ENCODE results near the gene DUSP3.

The DUSP3 gene

GRCh38 chr17:43740541-43740940, 38.2 kb downstream of the DUSP3 start:
- no peak for TF ChIP-seq CTCF (IDR thresholded peaks at IDR 0.05; ENCODE audit: insufficient read depth, low read length, poor library complexity, severe bottlenecking)
- Histone ChIP-seq H3K36me3 (ENCODE audit: control insufficient read depth, insufficient read depth, low read length) (no peaks in the 10 kb centered on the region), H3K27me3 (replicated peaks; ENCODE audit: control insufficient read depth, insufficient read depth, low read length) (peaks cover 1% of the 10 kb centered on the region; the same call in 1 of the 2 replicates), H3K4me3 (replicated peaks; ENCODE audit: low read depth, low read length) (no peak overlapping the region)
- DNase-seq (ENCODE audit: extremely low read depth, insufficient read length) = no peak

DNA sequence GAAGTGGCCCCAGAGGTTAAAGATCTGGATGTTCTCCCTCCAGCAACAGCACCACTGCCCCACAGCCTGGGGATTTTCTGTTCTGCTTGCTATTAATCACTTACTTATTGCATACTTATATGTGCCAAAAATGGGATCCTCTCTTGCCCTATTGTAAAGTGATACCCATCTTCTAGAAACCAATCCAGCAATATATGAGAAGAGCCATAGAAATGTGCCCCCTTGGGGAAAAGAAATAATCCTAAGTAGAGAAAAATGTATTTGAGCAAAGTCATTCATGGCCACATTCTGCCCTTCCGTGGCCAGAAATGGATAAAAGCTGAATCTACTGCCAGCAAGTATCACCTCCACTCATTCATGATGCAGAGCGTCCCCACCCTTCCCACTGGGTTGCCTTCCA, 41.1 kb downstream of the DUSP3 start:
- Histone ChIP-seq H3K27me3 (replicated peaks; ENCODE audit: control insufficient read depth, insufficient read depth, low read length) (peaks cover 1% of the 10 kb centered on the region; the same call in 1 of the 2 replicates), H3K4me3 (replicated peaks; ENCODE audit: low read depth, low read length) (no peak overlapping the region), H3K36me3 (ENCODE audit: control insufficient read depth, insufficient read depth, low read length) (no peaks in the 10 kb centered on the region)
- TF ChIP-seq CTCF (IDR thresholded peaks at IDR 0.05; ENCODE audit: insufficient read depth, low read length, poor library complexity, severe bottlenecking) = no peak
- DNase-seq (ENCODE audit: extremely low read depth, insufficient read length) = no peak

GRCh38 chr17:43736389-43736788, 42.4 kb downstream of the DUSP3 start:
- no peak overlapping the region for H3K4me3 ChIP-seq (replicated peaks; ENCODE audit: low read depth, low read length)
- no peaks in the 10 kb centered on the region for H3K36me3 ChIP-seq (ENCODE audit: control insufficient read depth, insufficient read depth, low read length)
- DNase-seq (ENCODE audit: extremely low read depth, insufficient read length) = no peak
- TF ChIP-seq CTCF (IDR thresholded peaks at IDR 0.05; ENCODE audit: insufficient read depth, low read length, poor library complexity, severe bottlenecking) = no peak
- peaks cover 1% of the 10 kb centered on the region; the same call in 1 of the 2 replicates for H3K27me3 ChIP-seq (replicated peaks; ENCODE audit: control insufficient read depth, insufficient read depth, low read length)

DNA sequence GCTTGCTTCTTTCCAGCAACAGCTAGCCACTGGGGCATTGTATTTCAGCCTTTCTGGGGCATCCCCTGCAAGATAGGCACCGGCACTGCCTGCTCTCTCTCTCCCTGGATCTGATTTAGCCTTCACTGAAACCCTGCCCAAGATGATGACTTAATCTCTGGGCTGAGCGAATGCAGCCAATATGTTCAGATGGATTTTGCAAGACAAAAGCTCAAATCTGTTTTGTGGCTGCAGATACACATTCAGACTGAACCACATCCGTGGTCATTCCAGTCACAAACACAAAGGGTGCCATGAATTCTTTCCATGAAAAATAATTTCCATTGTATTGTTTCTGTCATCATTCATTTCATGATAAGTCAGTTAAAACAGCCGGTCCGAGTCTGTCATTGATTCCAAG, 44.4 kb downstream of the DUSP3 start:
- TF ChIP-seq CTCF (IDR thresholded peaks at IDR 0.05; ENCODE audit: insufficient read depth, low read length, poor library complexity, severe bottlenecking) = no peak
- H3K4me3 ChIP-seq (replicated peaks; ENCODE audit: low read depth, low read length) = no peak overlapping the region
- H3K27me3 ChIP-seq (replicated peaks; ENCODE audit: control insufficient read depth, insufficient read depth, low read length) = peaks cover 1% of the 10 kb centered on the region; the same call in 1 of the 2 replicates
- no peak for DNase-seq (ENCODE audit: extremely low read depth, insufficient read length)
- no peaks in the 10 kb centered on the region for H3K36me3 ChIP-seq (ENCODE audit: control insufficient read depth, insufficient read depth, low read length)

DNA sequence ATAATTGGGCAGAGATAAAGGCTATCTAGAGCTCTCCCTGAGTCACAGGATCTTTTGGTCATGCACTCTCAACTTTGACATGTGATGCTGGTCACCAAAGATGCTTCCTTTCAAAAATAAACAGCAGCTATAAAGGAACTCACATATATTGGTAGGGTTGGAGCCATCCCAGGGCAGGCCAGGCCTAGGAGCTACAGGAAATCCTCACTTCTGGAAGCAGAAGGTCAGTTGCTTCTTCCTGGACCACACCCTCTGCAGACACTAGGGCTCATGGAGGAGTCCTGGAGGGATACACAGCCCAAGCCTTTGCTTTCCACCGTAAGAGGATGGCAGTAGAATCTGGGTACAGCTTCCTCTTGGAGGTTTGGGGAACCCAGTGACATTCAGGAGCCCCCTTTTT, 44.8 kb downstream of the DUSP3 start:
- H3K4me3 ChIP-seq (replicated peaks; ENCODE audit: low read depth, low read length) = no peak overlapping the region

More for the DNA sequence above, 44.8 kb downstream of the DUSP3 start:
- no peaks in the 10 kb centered on the region for H3K36me3 ChIP-seq (ENCODE audit: control insufficient read depth, insufficient read depth, low read length)
- no peak for DNase-seq (ENCODE audit: extremely low read depth, insufficient read length)
- no peak for TF ChIP-seq CTCF (IDR thresholded peaks at IDR 0.05; ENCODE audit: insufficient read depth, low read length, poor library complexity, severe bottlenecking)
- peaks cover 1% of the 10 kb centered on the region; the same call in 1 of the 2 replicates for H3K27me3 ChIP-seq (replicated peaks; ENCODE audit: control insufficient read depth, insufficient read depth, low read length)

All from GM06990 (cell line).